A673 (cell line): ENCODE results near the gene SCNN1A. TPM values are rescaled to one million over a fixed set of nuclear protein-coding genes. Genes with fewer than 3 reads are reported as not detected.

Source experiments
- BruUV-seq: library from RNA; stranded (reverse); fragments of 400-500 nt; replicated peaks from 2 replicates; lab custom pipeline; 2021; lab: Mats Ljungman, UMichigan
- CTCF ChIA-PET: fragments of 300-600 bp; sonication (Branson Sonifier 250); formaldehyde crosslinking; loops from one replicate; lab custom pipeline; 2022; ENCODE audit warnings: antibody characterized with exemption; lab: Charles Lee
- POLR2A ChIA-PET: fragments of 300-600 bp; sonication (Branson Sonifier 250); formaldehyde crosslinking; loops from one replicate; lab custom pipeline; 2022; ENCODE audit warnings: antibody characterized with exemption; ENCODE audit not compliant: low non-redundant PET; lab: Charles Lee
- DNase-seq: peaks from one replicate; pipeline ENCODE4 v3.0.0-alpha.2; 2015; ENCODE audit warnings: low spot score
- H3K27ac ChIP-seq: fragments of 200-600 bp; sonication (generic); 2 replicates; pipeline ENCODE4 v1.5.1; 2016; ENCODE audit warnings: mixed run types, low read depth, mild to moderate bottlenecking, mixed read lengths, antibody characterized with exemption, low read length; ENCODE audit not compliant: poor library complexity, severe bottlenecking
- H3K27me3 ChIP-seq: fragments of 200-600 bp; sonication (generic); replicated peaks from 2 replicates; pipeline ENCODE4 v1.6.1; 2017; ENCODE audit warnings: mixed run types, low read depth, mild to moderate bottlenecking, mixed read lengths, antibody characterized with exemption, low read length; ENCODE audit not compliant: insufficient read depth, poor library complexity
- H3K36me3 ChIP-seq: fragments of 200-600 bp; sonication (generic); 2 replicates; pipeline ENCODE4 v1.6.1; 2016; ENCODE audit warnings: mixed run types, mild to moderate bottlenecking, mixed read lengths, antibody characterized with exemption, low read length; ENCODE audit not compliant: insufficient read depth, poor library complexity, severe bottlenecking
- H3K4me1 ChIP-seq: fragments of 200-600 bp; sonication (generic); 2 replicates; pipeline ENCODE4 v1.6.1; 2017; ENCODE audit warnings: mixed run types, mild to moderate bottlenecking, mixed read lengths, antibody characterized with exemption, low read length; ENCODE audit not compliant: insufficient read depth, poor library complexity, severe bottlenecking
- H3K4me3 ChIP-seq: fragments of 200-600 bp; sonication (generic); 2 replicates; pipeline ENCODE4 v1.5.1; 2016; ENCODE audit warnings: low read depth, mixed run types, mild to moderate bottlenecking, mixed read lengths, low read length; ENCODE audit not compliant: poor library complexity, severe bottlenecking
- H3K9me3 ChIP-seq: fragments of 200-600 bp; sonication (generic); 2 replicates; pipeline ENCODE4 v1.6.1; 2016; ENCODE audit warnings: mixed run types, low read depth, mild to moderate bottlenecking, mixed read lengths, antibody characterized with exemption, low read length; ENCODE audit not compliant: poor library complexity, severe bottlenecking
- CTCF ChIP-seq: fragments of 300-800, 200-600 bp; sonication (generic); conservative IDR thresholded peaks from 2 replicates; pipeline ENCODE4 v1.5.1; 2017; ENCODE audit warnings: low read depth, mild to moderate bottlenecking, antibody characterized with exemption, low read length, moderate library complexity, mixed read lengths
- EZH2 ChIP-seq: fragments of 200-600 bp; sonication (generic); IDR thresholded peaks from 2 replicates; pipeline ENCODE4 v1.6.1; 2017; ENCODE audit warnings: borderline replicate concordance, low read depth, mild to moderate bottlenecking, mixed read lengths, antibody characterized with exemption, low read length; ENCODE audit not compliant: poor library complexity, severe bottlenecking
- intact Hi-C: fragments of 100-400 bp; cut with micrococcal nuclease; formaldehyde crosslinking; loops from one replicate; pipeline ENCODE4 v1.10.0; 2022; ENCODE audit not compliant: unreplicated experiment
- total RNA-seq: library from RNA; stranded (reverse); gene quantifications from 2 replicates; pipeline ENCODE4 v1.2.3, GENCODE V29; 2021

Gene SCNN1A
- total RNA-seq, 1 experiment from 2014 or later = not detected

- BruUV-seq = no TSS peak
- CTCF ChIA-PET = no interaction called here
- Histone ChIP-seq H3K4me3 (no peak overlapping the region), H3K27me3 (no peaks in the 10 kb centered on the region), H3K4me1 (no peaks in the 10 kb centered on the region), H3K36me3 (no peaks in the 10 kb centered on the region), H3K27ac (no peak overlapping the region), H3K9me3 (no peaks in the 10 kb centered on the region)
- no peak for DNase-seq
- TF ChIP-seq CTCF = no peak
- no peak for TF ChIP-seq EZH2
- POLR2A ChIA-PET = no interaction called here
- intact Hi-C loops = no loop called here
Measured at GRCh38 chr12:6393109-6393508, 17.7 kb upstream of the SCNN1A start.

GRCh38 chr12:6392504-6392903 is 17.1 kb upstream of the SCNN1A start:
- H3K36me3 ChIP-seq = no peaks in the 10 kb centered on the region
- intact Hi-C loops = no loop called here

GRCh38 chr12:6391013-6391412 is 15.7 kb upstream of the SCNN1A start:
- ChIA-PET POLR2A (interaction anchor here (0.5 kb wide), 1 partner anchor 149 kb away, joined by 3 read pairs; no protein-coding TSS in a partner anchor), CTCF (no interaction called here)
- no peak overlapping the region for H3K4me3 ChIP-seq
- no peaks in the 10 kb centered on the region for H3K9me3 ChIP-seq
- intact Hi-C loops = no loop called here
- H3K4me1 ChIP-seq = no peaks in the 10 kb centered on the region
- no peak overlapping the region for H3K27ac ChIP-seq
- BruUV-seq = no TSS peak
- DNase-seq = no peak
- no peaks in the 10 kb centered on the region for H3K27me3 ChIP-seq
- TF ChIP-seq EZH2 (no peak), CTCF (no peak)
- H3K36me3 ChIP-seq = no peaks in the 10 kb centered on the region

More at GRCh38 chr12:6392504-6392903, 17.1 kb upstream of the SCNN1A start:
- Histone ChIP-seq H3K27me3 (no peaks in the 10 kb centered on the region), H3K4me3 (no peak overlapping the region), H3K9me3 (no peaks in the 10 kb centered on the region), H3K4me1 (no peaks in the 10 kb centered on the region), H3K27ac (no peak overlapping the region)
- CTCF ChIA-PET = no interaction called here
- no peak for TF ChIP-seq EZH2
- TF ChIP-seq CTCF = no peak
- no peak for DNase-seq
- BruUV-seq = no TSS peak
- POLR2A ChIA-PET = no interaction called here
